GM12801 (cell line): Measurements from ENCODE around the gene WDTC1.

Source experiments
- CTCF ChIP-seq: IDR thresholded peaks from one replicate; pipeline ENCODE4 v1.5.1; 2011; ENCODE audit warnings: control low read depth; ENCODE audit not compliant: insufficient read length; ENCODE audit errors: extremely low read depth

WDTC1 gene

GRCh38 chr1:27241677-27242076 is 7.2 kb downstream of the WDTC1 start:
- no peak for TF ChIP-seq CTCF

GRCh38 chr1:27246194-27246593 is 11.8 kb downstream of the WDTC1 start:
- no peak for TF ChIP-seq CTCF

- TF ChIP-seq CTCF, result no peak
Observed at GRCh38 chr1:27253596-27253995, 19.2 kb downstream of the WDTC1 start.

- TF ChIP-seq CTCF, result no peak
Observed at GRCh38 chr1:27255136-27255535, 20.7 kb downstream of the WDTC1 start.

- TF ChIP-seq CTCF, result no peak
Observed at GRCh38 chr1:27257155-27257554, 22.7 kb downstream of the WDTC1 start.

GRCh38 chr1:27258598-27258997 is 24.2 kb downstream of the WDTC1 start:
- TF ChIP-seq CTCF, result no peak

- no peak for TF ChIP-seq CTCF
Observed at GRCh38 chr1:27267153-27267552, 32.7 kb downstream of the WDTC1 start.

GRCh38 chr1:27269276-27269675 is 34.8 kb downstream of the WDTC1 start:
- no peak for TF ChIP-seq CTCF
